ENCODE measurements around the gene LYPD4.

The LYPD4 gene

GRCh38 chr19:41860419-41861115, 16.1 kb upstream of the LYPD4 start:
- no peak overlapping the region for H2AFZ ChIP-seq (ENCODE audit: low read length)
- H4K20me1 ChIP-seq (ENCODE audit: insufficient read depth, low read length), result peaks cover 13% of the 10 kb centered on the region
- peaks cover 56% of the 10 kb centered on the region for H3K79me2 ChIP-seq (ENCODE audit: low read length)
- H3K9me2 ChIP-seq (replicated peaks; ENCODE audit: insufficient read depth, low read length), result no peaks in the 10 kb centered on the region
- peak overlapping the region; percentile 99 for H3K9ac ChIP-seq (ENCODE audit: low read length)
- H3K4me3 ChIP-seq (ENCODE audit: low read length), result peak overlapping the region; percentile 97
- H3K27ac ChIP-seq (ENCODE audit: low read length), result peak overlapping the region; percentile 92
- peaks cover 45% of the 10 kb centered on the region for H3K4me1 ChIP-seq (ENCODE audit: low read length)
- no peaks in the 10 kb centered on the region for H3K9me3 ChIP-seq (replicated peaks; ENCODE audit: insufficient read depth, low read length)
- H3F3A ChIP-seq (ENCODE audit: insufficient read depth, low read length), result peaks cover 26% of the 10 kb centered on the region
- peak; percentile 33 for DNase-seq
- TF ChIP-seq EZH2phosphoT487 (IDR thresholded peaks at IDR 0.05; ENCODE audit: low read length) (no peak), EZH2 (optimal IDR thresholded peaks at IDR 0.05; ENCODE audit: low read depth, low read length) (no peak), CTCF (IDR thresholded peaks at IDR 0.05; ENCODE audit: low read length) (no peak)
- peaks cover 12% of the 10 kb centered on the region; the same call in 1 of the 2 replicates for H3K36me3 ChIP-seq (replicated peaks; ENCODE audit: insufficient read depth, low read length)
- H3K4me2 ChIP-seq (ENCODE audit: low read depth, low read length), result peak overlapping the region; percentile 87
- H3K27me3 ChIP-seq (replicated peaks; ENCODE audit: insufficient read depth, low read length), result no peaks in the 10 kb centered on the region

GRCh38 chr19:41859618-41860418, 15.3 kb upstream of the LYPD4 start, which contains the start of gene RPS19:
Gene RPS19 (plus strand): TSS chr19:41860255. CDS start chr19:41860775, 520 bp downstream.
- peaks cover 12% of the 10 kb centered on the region; the same call in 1 of the 2 replicates for H3K36me3 ChIP-seq (replicated peaks; ENCODE audit: insufficient read depth, low read length)
- H3K4me3 ChIP-seq (ENCODE audit: low read length), result peak within 1 kb of the TSS; percentile 97
- TF ChIP-seq CTCF (IDR thresholded peaks at IDR 0.05; ENCODE audit: low read length), result peak; percentile 70
- no peak for TF ChIP-seq EZH2 (optimal IDR thresholded peaks at IDR 0.05; ENCODE audit: low read depth, low read length)
- H2AFZ ChIP-seq (ENCODE audit: low read length), result peak within 1 kb of the TSS; percentile 75
- H3K79me2 ChIP-seq (ENCODE audit: low read length), result peaks cover 48% of the 10 kb centered on the region
- no peaks in the 10 kb centered on the region for H3K9me2 ChIP-seq (replicated peaks; ENCODE audit: insufficient read depth, low read length)
- no peaks in the 10 kb centered on the region for H3K27me3 ChIP-seq (replicated peaks; ENCODE audit: insufficient read depth, low read length)
- DNase-seq, result peak; percentile 97
- H3K9me3 ChIP-seq (replicated peaks; ENCODE audit: insufficient read depth, low read length), result no peaks in the 10 kb centered on the region
- peak within 1 kb of the TSS; percentile 92 for H3K27ac ChIP-seq (ENCODE audit: low read length)
- peaks cover 41% of the 10 kb centered on the region for H3K4me1 ChIP-seq (ENCODE audit: low read length)
- H4K20me1 ChIP-seq (ENCODE audit: insufficient read depth, low read length), result peaks cover 12% of the 10 kb centered on the region
- peaks cover 19% of the 10 kb centered on the region for H3F3A ChIP-seq (ENCODE audit: insufficient read depth, low read length)
- H3K4me2 ChIP-seq (ENCODE audit: low read depth, low read length), result peak within 1 kb of the TSS; percentile 87
- H3K9ac ChIP-seq (ENCODE audit: low read length), result peak within 1 kb of the TSS; percentile 99

DNA sequence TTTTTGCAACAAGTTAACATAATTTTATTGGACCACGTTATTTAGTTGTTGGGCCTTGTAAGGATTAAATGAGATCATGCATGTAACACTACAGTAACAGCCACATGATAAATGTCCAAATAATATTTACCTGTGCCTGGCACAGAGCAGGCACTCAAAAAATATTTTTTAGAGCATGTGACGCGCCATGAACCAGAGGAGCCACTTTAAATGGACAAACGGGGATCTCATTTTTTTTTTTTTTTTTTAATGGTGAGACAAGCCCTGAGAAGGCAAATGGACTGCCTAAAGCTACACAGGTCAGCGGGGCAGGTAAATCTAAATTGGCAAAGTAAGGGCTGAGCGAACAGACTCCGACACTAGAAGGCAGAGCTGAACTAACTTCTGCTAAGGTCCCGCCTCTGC, 14.7 kb upstream of the LYPD4 start:
- no peak for TF ChIP-seq EZH2 (optimal IDR thresholded peaks at IDR 0.05; ENCODE audit: low read depth, low read length)
- TF ChIP-seq EZH2phosphoT487 (IDR thresholded peaks at IDR 0.05; ENCODE audit: low read length), result no peak
- no peak for TF ChIP-seq CTCF (IDR thresholded peaks at IDR 0.05; ENCODE audit: low read length)
- H3K9me2 ChIP-seq (replicated peaks; ENCODE audit: insufficient read depth, low read length), result no peaks in the 10 kb centered on the region
- H3F3A ChIP-seq (ENCODE audit: insufficient read depth, low read length), result peaks cover 13% of the 10 kb centered on the region
- no peaks in the 10 kb centered on the region for H3K9me3 ChIP-seq (replicated peaks; ENCODE audit: insufficient read depth, low read length)
- H3K27me3 ChIP-seq (replicated peaks; ENCODE audit: insufficient read depth, low read length), result 0 out of 2 replicates have a peak, but pooled peaks cover 5% of the 10 kb centered on the region
- H3K4me2 ChIP-seq (ENCODE audit: low read depth, low read length), result peak overlapping the region; percentile 67
- H4K20me1 ChIP-seq (ENCODE audit: insufficient read depth, low read length), result peaks cover 9% of the 10 kb centered on the region
- no peak overlapping the region for H3K27ac ChIP-seq (ENCODE audit: low read length)
- peak overlapping the region; percentile 12; the same call in 1 of the 2 replicates for H2AFZ ChIP-seq (ENCODE audit: low read length)
- peak overlapping the region; percentile 30; the same call in 1 of the 2 replicates for H3K4me3 ChIP-seq (ENCODE audit: low read length)
- peaks cover 42% of the 10 kb centered on the region for H3K79me2 ChIP-seq (ENCODE audit: low read length)
- peak overlapping the region; percentile 24; the same call in 1 of the 2 replicates for H3K9ac ChIP-seq (ENCODE audit: low read length)
- peaks cover 9% of the 10 kb centered on the region; the same call in 1 of the 2 replicates for H3K36me3 ChIP-seq (replicated peaks; ENCODE audit: insufficient read depth, low read length)
- H3K4me1 ChIP-seq (ENCODE audit: low read length), result peaks cover 35% of the 10 kb centered on the region
- DNase-seq, result no peak
